Measurements from ENCODE around the gene SLC22A12.

Gene SLC22A12

DNA sequence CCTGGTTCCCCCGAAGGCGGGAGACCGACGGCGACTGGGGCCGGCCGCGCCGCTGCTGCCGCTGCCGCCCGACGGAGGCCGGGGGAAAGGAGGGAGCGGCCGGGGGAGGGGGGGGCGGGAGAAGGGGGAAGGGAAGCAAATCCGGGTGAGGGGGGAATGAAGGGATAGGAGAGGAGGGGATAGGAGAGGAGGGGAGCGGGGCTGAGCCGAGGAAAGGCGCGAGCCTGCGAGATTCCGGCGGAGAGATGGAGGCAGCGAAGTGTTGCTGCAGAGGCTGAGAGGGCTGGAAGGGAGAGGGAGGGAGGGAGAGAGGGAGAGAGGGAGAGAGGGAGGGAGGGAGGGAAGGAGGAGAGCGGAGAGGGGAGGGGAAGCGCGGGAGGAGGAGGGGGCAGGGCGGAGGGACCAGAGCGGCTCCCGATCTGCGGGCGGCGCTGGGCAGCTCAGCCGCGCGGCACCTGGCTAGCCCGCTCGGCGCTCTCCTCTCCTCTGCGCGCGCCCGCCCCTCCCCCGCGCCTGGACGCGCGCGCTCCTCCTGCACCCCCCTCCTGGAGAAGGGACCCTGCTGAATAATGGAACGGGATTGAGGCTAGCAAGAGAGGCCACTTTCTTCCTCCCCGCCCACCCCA, 52.3 kb downstream of the SLC22A12 start:
- H3K36me3 ChIP-seq (ENCODE audit: insufficient read depth, low read length), result no peaks in the 10 kb centered on the region
- peaks cover 6% of the 10 kb centered on the region; the same call in 1 of the 2 replicates for H3K4me1 ChIP-seq (ENCODE audit: insufficient read depth, low read length)
- peak overlapping the region; percentile 45 for H3K9ac ChIP-seq (ENCODE audit: low read depth, low read length)
- H3K9me3 ChIP-seq (ENCODE audit: control insufficient read depth, insufficient read depth, low read length), result no peaks in the 10 kb centered on the region

DNA sequence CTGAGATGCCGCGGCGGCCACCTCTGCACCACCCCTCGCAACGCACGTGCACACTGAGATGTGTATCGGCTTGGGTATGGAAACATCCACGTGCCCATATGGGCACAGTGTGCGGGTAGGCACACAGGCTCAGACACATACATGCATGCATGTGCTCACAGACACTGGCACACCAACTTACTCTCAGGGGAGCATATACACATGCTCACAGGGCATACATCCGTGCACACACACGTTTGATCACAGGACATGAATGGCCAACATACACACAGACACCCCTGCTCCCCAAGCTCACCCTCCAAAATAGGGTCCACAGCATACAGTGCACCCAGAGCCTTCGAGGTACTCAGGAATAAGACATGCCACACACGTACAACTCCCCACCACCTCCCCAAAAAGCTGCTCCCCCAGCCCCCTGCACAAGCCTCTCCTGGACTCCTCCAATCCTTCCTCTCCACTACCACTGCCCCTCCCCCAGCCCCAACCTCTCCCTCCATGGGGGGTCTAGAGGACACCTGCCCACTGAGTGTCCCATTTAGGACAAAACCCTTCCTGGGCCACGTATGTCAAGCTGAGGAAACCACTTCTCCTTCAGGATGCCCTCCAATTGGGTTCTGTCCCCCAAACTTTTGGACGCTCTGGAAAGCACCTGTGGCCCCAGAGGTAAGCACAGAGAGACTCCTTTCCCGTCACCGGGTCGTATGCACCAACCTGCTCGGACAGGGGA, 53.1 kb downstream of the SLC22A12 start:
- Histone ChIP-seq H3K36me3 (ENCODE audit: insufficient read depth, low read length) (no peaks in the 10 kb centered on the region), H3K9ac (ENCODE audit: low read depth, low read length) (peak overlapping the region; percentile 45), H3K4me1 (ENCODE audit: insufficient read depth, low read length) (peaks cover 6% of the 10 kb centered on the region; the same call in 1 of the 2 replicates), H3K9me3 (ENCODE audit: control insufficient read depth, insufficient read depth, low read length) (no peaks in the 10 kb centered on the region)

DNA sequence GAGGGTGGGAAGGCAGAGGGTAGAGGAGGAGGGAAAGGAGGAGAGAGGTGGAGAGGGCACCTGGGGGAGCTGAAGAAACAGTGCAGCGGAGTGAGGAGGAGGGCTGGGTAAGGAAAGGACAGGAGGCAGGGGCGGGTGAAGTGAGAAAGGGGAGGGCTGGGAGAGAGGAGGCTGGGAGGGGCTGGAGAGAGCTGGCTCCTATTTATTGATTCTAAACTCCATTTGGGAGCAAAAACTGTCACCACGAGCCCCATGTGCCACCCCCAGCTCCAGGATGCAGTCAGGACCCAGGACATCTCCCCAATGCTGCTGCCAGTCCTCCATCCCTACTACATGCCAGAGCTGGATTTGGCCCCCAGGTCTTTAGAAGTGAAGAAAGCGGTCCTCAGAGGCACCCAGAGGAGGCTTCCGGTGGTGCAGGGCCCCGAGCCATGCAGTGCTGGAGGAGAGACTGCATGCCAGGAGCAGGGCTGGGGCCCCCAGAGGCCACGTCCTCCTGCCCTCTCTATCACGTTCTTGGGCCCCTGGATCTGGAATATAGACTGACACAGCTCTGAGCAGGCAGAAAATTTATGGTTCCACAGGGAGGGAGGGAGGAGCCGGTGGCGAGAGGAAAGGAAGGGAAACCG, 53.7 kb downstream of the SLC22A12 start:
- peak overlapping the region; percentile 45; the same call in 1 of the 2 replicates for H3K9ac ChIP-seq (ENCODE audit: low read depth, low read length)
- peaks cover 6% of the 10 kb centered on the region; the same call in 1 of the 2 replicates for H3K4me1 ChIP-seq (ENCODE audit: insufficient read depth, low read length)
- H3K9me3 ChIP-seq (ENCODE audit: control insufficient read depth, insufficient read depth, low read length), result no peaks in the 10 kb centered on the region
- no peaks in the 10 kb centered on the region for H3K36me3 ChIP-seq (ENCODE audit: insufficient read depth, low read length)

DNA sequence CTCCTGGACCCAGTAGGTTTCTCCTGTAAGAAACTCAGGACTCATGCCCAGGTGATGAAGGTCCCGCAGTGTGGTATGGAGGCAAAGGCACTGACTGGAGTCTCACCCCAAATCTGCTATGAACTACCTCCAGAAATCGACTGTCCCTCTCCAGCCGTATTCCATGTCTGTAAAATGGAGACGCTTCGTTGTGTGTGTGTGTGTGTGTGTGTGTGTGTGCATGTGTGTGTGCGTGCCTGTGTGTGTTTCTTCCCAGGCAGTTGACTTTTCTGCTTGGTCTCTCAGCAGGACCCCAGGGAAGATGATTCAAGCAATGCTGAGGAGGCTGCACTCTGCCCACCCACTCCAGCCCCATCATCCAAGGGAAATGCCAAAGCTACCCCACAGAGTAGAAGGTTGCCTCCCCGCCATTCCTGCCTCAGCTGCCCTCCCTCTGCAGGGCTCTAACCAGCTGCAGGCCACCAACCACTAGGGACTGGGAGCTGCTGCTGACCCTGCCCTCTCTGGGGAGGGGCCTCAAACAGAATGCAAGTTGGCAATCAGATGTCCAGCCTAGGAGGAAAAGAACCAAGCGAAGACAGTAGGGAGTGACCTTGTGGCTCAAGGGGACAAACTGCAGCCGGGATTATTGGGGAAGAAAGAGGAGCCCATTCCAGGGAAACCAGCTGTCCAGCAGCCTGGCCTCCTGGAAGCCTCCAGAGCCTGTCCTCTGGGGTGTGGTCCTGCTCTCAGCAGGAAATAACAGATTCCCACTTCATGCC, 56.2 kb downstream of the SLC22A12 start:
- Histone ChIP-seq H3K4me1 (ENCODE audit: insufficient read depth, low read length) (peaks cover 6% of the 10 kb centered on the region; the same call in 1 of the 2 replicates), H3K9ac (ENCODE audit: low read depth, low read length) (no peak overlapping the region), H3K36me3 (ENCODE audit: insufficient read depth, low read length) (no peaks in the 10 kb centered on the region), H3K9me3 (ENCODE audit: control insufficient read depth, insufficient read depth, low read length) (no peaks in the 10 kb centered on the region)

DNA sequence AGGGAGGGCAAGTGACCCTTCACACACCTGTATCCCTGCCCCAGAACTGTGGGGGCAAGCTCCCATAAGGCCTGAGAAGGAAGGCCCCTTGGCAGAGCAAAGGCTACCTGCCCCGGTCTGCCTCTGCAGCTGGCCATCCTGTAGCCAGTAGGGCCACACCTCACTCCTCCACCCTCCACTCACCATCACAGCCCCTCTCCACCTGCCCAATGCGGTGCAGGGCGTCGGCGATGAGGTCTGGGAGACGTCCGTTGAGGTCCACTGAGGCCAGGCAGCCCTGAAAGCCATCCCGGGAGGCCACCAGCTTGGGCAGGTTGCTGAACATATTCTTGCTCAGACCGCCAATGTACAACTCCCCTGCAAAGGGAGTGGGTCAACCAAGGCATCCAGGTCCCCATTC, 57.5 kb downstream of the SLC22A12 start:
- peaks cover 6% of the 10 kb centered on the region; the same call in 1 of the 2 replicates for H3K4me1 ChIP-seq (ENCODE audit: insufficient read depth, low read length)
- H3K36me3 ChIP-seq (ENCODE audit: insufficient read depth, low read length), result no peaks in the 10 kb centered on the region
- H3K9ac ChIP-seq (ENCODE audit: low read depth, low read length), result no peak overlapping the region
- no peaks in the 10 kb centered on the region for H3K9me3 ChIP-seq (ENCODE audit: control insufficient read depth, insufficient read depth, low read length)

DNA sequence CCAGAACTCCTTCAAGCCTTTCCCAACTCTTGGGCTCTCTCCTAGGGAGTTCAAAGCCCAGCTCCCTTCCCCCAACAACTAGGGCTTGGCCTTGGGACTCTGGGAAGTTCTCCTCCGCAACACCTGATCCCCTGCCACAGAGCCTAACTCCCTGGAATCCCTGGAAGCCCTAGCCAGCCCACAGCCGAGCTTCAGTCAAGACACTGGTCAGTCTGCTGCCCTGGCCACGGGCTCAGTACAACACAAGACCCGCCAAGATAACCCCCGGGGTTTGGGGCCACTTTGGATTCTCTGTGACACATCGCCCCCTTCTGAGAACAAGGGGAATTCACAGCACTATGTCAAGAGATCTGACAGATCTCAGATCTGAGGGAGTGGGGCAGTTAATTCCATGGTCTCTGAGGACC, 58.3 kb downstream of the SLC22A12 start:
- H3K36me3 ChIP-seq (ENCODE audit: insufficient read depth, low read length), result no peaks in the 10 kb centered on the region
- H3K9me3 ChIP-seq (ENCODE audit: control insufficient read depth, insufficient read depth, low read length), result no peaks in the 10 kb centered on the region
- peaks cover 2% of the 10 kb centered on the region; the same call in 1 of the 2 replicates for H3K4me1 ChIP-seq (ENCODE audit: insufficient read depth, low read length)
- H3K9ac ChIP-seq (ENCODE audit: low read depth, low read length), result no peak overlapping the region

DNA sequence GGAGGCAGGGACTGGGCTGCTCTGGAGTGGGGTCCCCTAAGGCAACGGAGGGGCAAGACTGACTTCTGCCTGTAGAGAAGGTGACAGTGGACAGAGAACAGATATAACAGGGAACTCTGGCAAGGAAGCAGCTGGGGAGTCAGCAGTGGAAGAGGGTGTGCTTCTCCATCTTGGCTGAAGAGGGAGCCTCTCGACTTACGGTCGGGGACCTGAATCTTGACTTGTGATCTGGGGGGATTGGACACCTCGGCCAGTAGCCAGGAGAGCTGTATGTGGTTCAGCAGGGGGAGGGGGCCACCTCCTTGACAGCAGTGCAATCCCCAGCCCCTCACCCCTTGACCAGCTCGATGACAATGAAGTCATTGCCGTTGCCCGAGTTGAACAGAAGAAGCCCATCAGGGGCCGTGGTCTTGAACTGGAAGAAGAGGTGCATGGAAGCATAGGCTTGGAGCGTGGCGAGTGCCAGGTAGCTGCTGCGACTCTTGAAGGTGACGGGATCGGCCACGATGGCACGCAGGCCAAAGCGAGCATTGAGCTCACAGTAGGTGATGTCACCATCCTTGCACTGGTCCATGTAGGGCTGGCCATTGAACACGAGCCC, 60.0 kb downstream of the SLC22A12 start:
- Histone ChIP-seq H3K4me1 (ENCODE audit: insufficient read depth, low read length) (no peaks in the 10 kb centered on the region; the same call in 1 of the 2 replicates), H3K9me3 (ENCODE audit: control insufficient read depth, insufficient read depth, low read length) (no peaks in the 10 kb centered on the region), H3K9ac (ENCODE audit: low read depth, low read length) (no peak overlapping the region), H3K36me3 (ENCODE audit: insufficient read depth, low read length) (no peaks in the 10 kb centered on the region)

All from ES-I3 (cell line).